CD14-positive monocyte (primary cell): Measurements from ENCODE around the gene KSR1. TPM values are rescaled to one million over a fixed set of nuclear protein-coding genes. Genes with fewer than 3 reads are reported as not detected.
A peak's percentile ranks its signal among the peaks of the same experiment; 100 is the strongest.

ENCODE experiments used
- DNase-seq, 3 donors: peaks; one replicate each; pipeline ENCODE4 v3.0.0-alpha.2; 2011 to 2022
- H2AFZ ChIP-seq: 2 replicates; pipeline ENCODE4 v1.6.0; 2012; ENCODE audit warnings: mild to moderate bottlenecking, low read depth, low read length, inconsistent platforms; ENCODE audit not compliant: insufficient read depth, poor library complexity, severe bottlenecking
- H3K27ac ChIP-seq, 2 donors: 1 replicate in 1 of 2; 2 replicates in 1 of 2; pipeline ENCODE4 v1.5.1; 2012 to 2013; ENCODE audit warnings: low read length in 2 of 2, control low read depth in 1 of 2, inconsistent platforms in 1 of 2, low read depth in 1 of 2, mild to moderate bottlenecking in 1 of 2
- H3K27me3 ChIP-seq, 2 donors: one replicate each; pipeline versions ENCODE4 v1.6.0 to v1.6.1; 2011 to 2013; ENCODE audit warnings: low read length in 2 of 2; ENCODE audit not compliant: control insufficient read depth in 2 of 2, insufficient read depth in 2 of 2
- H3K36me3 ChIP-seq, 2 donors: replicated peaks in 1 of 2; 1 replicate in 1 of 2; 2 replicates in 1 of 2; pipeline versions ENCODE4 v1.5.1 to v1.6.1; 2012 to 2013; ENCODE audit warnings: low read length in 2 of 2, control low read depth in 1 of 2, inconsistent platforms in 1 of 2, mild to moderate bottlenecking in 1 of 2; ENCODE audit not compliant: insufficient read depth in 2 of 2, control insufficient read depth in 1 of 2
- H3K4me1 ChIP-seq, 2 donors: 1 replicate in 1 of 2; 2 replicates in 1 of 2; pipeline versions ENCODE4 v1.5.1 to v1.6.1; 2012 to 2013; ENCODE audit warnings: low read length in 2 of 2, control low read depth in 1 of 2, inconsistent platforms in 1 of 2, mild to moderate bottlenecking in 1 of 2, moderate library complexity in 1 of 2; ENCODE audit not compliant: insufficient read depth in 2 of 2, control insufficient read depth in 1 of 2
- H3K4me2 ChIP-seq: replicated peaks from 2 replicates; pipeline ENCODE3; 2012; ENCODE audit warnings: low read length, moderate library complexity, mild to moderate bottlenecking; ENCODE audit not compliant: poor library complexity, severe bottlenecking; ENCODE audit errors: extremely low read depth
- H3K4me3 ChIP-seq, 3 experiments: fragments of 200-600 bp in 1 of 3; sonication (generic) in 1 of 3; replicated peaks in 1 of 3; 1 replicate in 2 of 3; 2 replicates in 1 of 3; pipeline ENCODE4 v1.5.1; 2011 to 2013; ENCODE audit warnings: low read length in 3 of 3, mild to moderate bottlenecking in 3 of 3, control low read depth in 2 of 3, low read depth in 2 of 3, inconsistent platforms in 1 of 3, moderate library complexity in 1 of 3
- H3K79me2 ChIP-seq: 2 replicates; pipeline ENCODE4 v1.6.0; 2012; ENCODE audit warnings: mild to moderate bottlenecking, control low read depth, inconsistent platforms, low read length, moderate library complexity; ENCODE audit not compliant: insufficient read depth
- H3K9ac ChIP-seq: 2 replicates; pipeline ENCODE4 v1.6.0; 2017; ENCODE audit warnings: low read length, mild to moderate bottlenecking; ENCODE audit not compliant: insufficient read depth, poor library complexity, severe bottlenecking
- H3K9me3 ChIP-seq, 2 donors: replicated peaks in 1 of 2; 1 replicate in 1 of 2; 2 replicates in 1 of 2; pipeline versions ENCODE4 v1.5.1 to v1.6.1; 2012 to 2013; ENCODE audit warnings: low read length in 2 of 2, control low read depth in 1 of 2; ENCODE audit not compliant: control insufficient read depth in 1 of 2, insufficient read depth in 1 of 2
- H4K20me1 ChIP-seq: 2 replicates; pipeline ENCODE4 v1.6.0; 2012; ENCODE audit warnings: mild to moderate bottlenecking, low read length, control low read depth, moderate library complexity; ENCODE audit not compliant: insufficient read depth
- H3K27ac Mint-ChIP-seq, 7 donors: one replicate each; pipeline ENCODE4 v1.8.0; 2020; ENCODE audit warnings: mild to moderate bottlenecking in 7 of 7, mixed read lengths in 7 of 7, moderate library complexity in 6 of 7, inconsistent platforms in 2 of 7
- H3K27me3 Mint-ChIP-seq, 3 donors: one replicate each; pipeline ENCODE4 v1.8.0; 2021 to 2022; ENCODE audit warnings: low read depth in 3 of 3, mild to moderate bottlenecking in 3 of 3, mixed read lengths in 3 of 3, moderate library complexity in 3 of 3, inconsistent platforms in 1 of 3
- H3K36me3 Mint-ChIP-seq, 2 donors: one replicate each; pipeline ENCODE4 v1.8.0; 2020; ENCODE audit warnings: mixed read lengths in 2 of 2, inconsistent platforms in 1 of 2, mild to moderate bottlenecking in 1 of 2
- H3K4me1 Mint-ChIP-seq: one replicate; pipeline ENCODE4 v1.8.0; 2020; ENCODE audit warnings: mild to moderate bottlenecking, mixed read lengths
- H3K4me3 Mint-ChIP-seq, 2 donors: one replicate each; pipeline ENCODE4 v1.8.0; 2020; ENCODE audit warnings: mild to moderate bottlenecking in 2 of 2, mixed read lengths in 2 of 2, moderate library complexity in 1 of 2
- H3K9me3 Mint-ChIP-seq, 7 donors: one replicate each; pipeline ENCODE4 v1.8.0; 2020 to 2022; ENCODE audit warnings: mixed read lengths in 7 of 7, mild to moderate bottlenecking in 6 of 7, moderate library complexity in 6 of 7, inconsistent platforms in 2 of 7
- CTCF ChIP-seq: fragments of 200-600 bp; IDR thresholded peaks from one replicate; pipeline ENCODE4 v1.8.0; 2022; ENCODE audit warnings: antibody characterized with exemption, mild to moderate bottlenecking
- WGBS: methylation state at CpG from one replicate; pipeline ENCODE4 v1.1.5; 2013; ENCODE audit warnings: missing lambda C conversion rate; ENCODE audit not compliant: insufficient coverage; 5-methylcytosine and 5-hydroxymethylcytosine counted together
- intact Hi-C, 2 donors: fragments of 100-400 bp; cut with micrococcal nuclease; formaldehyde crosslinking; loops; one replicate each; pipeline versions ENCODE4 v1.15.0 to v1.15.1; 2023
- polyA plus RNA-seq, 3 donors: library from polyadenylated mRNA; depleted of rRNA in 1 of 3; unstranded in 2 of 3; stranded (reverse) in 1 of 3; fragments of 300-500 nt in 2 of 3; fragments of >200 nt in 1 of 3; fragmentation: Illumina TruSeq in 2 of 3; gene quantifications; 1 replicate in 2 of 3; 2 replicates in 1 of 3; pipeline ENCODE4 v1.2.3, GENCODE V29; 2012 to 2021

KSR1 gene
- polyA plus RNA-seq, 3 donors, result 1.2 to 111 (median 4.2) TPM

- no peak overlapping the region for H3K4me2 ChIP-seq
- Mint-ChIP-seq H3K9me3 (no peaks in the 10 kb centered on the region), H3K27me3 (no peaks in the 10 kb centered on the region), H3K4me1 (peaks cover 31% of the 10 kb centered on the region), H3K27ac (peak overlapping the region in 1 of 7 donors; percentile 9), H3K4me3 (no peak overlapping the region), H3K36me3 (peaks cover 2 to 4% of the 10 kb centered on the region in 2 donors)
- DNase-seq, result no peak
- peaks cover 99% of the 10 kb centered on the region for H4K20me1 ChIP-seq
- no peaks in the 10 kb centered on the region for H3K9me3 ChIP-seq
- H3K9ac ChIP-seq, result no peak overlapping the region
- H3K4me1 ChIP-seq, result peaks cover 0 to 7% of the 10 kb centered on the region in 2 donors
- 91% methylated on average over 1 of the region's 7 CpGs for WGBS
- intact Hi-C loops, result no loop called here
- no peak for TF ChIP-seq CTCF
- H3K4me3 ChIP-seq, result no peak overlapping the region
- H2AFZ ChIP-seq, result no peak overlapping the region
- no peak overlapping the region for H3K27ac ChIP-seq
- H3K36me3 ChIP-seq, result no peaks in the 10 kb centered on the region
- H3K79me2 ChIP-seq, result peaks cover 74% of the 10 kb centered on the region
- no peaks in the 10 kb centered on the region for H3K27me3 ChIP-seq
Observed at GRCh38 chr17:27514595-27515413, 58.6 kb downstream of the KSR1 start.

- no peaks in the 10 kb centered on the region for H3K27me3 ChIP-seq
- intact Hi-C loops, result no loop called here
- TF ChIP-seq CTCF, result no peak
- H3K9ac ChIP-seq, result no peak overlapping the region
- Mint-ChIP-seq H3K4me1 (peaks cover 39% of the 10 kb centered on the region), H3K27me3 (no peaks in the 10 kb centered on the region), H3K4me3 (no peak overlapping the region), H3K9me3 (no peaks in the 10 kb centered on the region), H3K27ac (peak overlapping the region in 2 of 7 donors; percentile 23 to 75), H3K36me3 (peaks cover 0 to 4% of the 10 kb centered on the region in 2 donors)
- H3K4me1 ChIP-seq, result peaks cover 0 to 7% of the 10 kb centered on the region in 2 donors
- no peak overlapping the region for H3K4me2 ChIP-seq
- no peak overlapping the region for H3K4me3 ChIP-seq
- peaks cover 75% of the 10 kb centered on the region for H3K79me2 ChIP-seq
- peaks cover 99% of the 10 kb centered on the region for H4K20me1 ChIP-seq
- H3K9me3 ChIP-seq, result no peaks in the 10 kb centered on the region
- H3K36me3 ChIP-seq, result no peaks in the 10 kb centered on the region
- no peak for DNase-seq
- no peak overlapping the region for H2AFZ ChIP-seq
- no peak overlapping the region for H3K27ac ChIP-seq
- no CpG with 5 or more reads among the region's 3 CpGs for whole genome bisulfite sequencing
Observed at GRCh38 chr17:27518048-27518447, 61.8 kb downstream of the KSR1 start.
